Left ventricle myocardium inferior (tissue), 1 donor: ENCODE results near the gene TOR1AIP2. TPM values are rescaled to one million over a fixed set of nuclear protein-coding genes. Genes with fewer than 3 reads are reported as not detected.

Experiments used
- DNase-seq: peaks from one replicate; pipeline ENCODE4 v3.0.0-alpha.2; 2020
- H3K27ac ChIP-seq: fragments of 200-600 bp; replicated peaks from 2 replicates; pipeline ENCODE4 v1.8.0; 2021
- H3K27me3 ChIP-seq: fragments of 200-600 bp; 2 replicates; pipeline ENCODE4 v1.8.0; 2021; ENCODE audit warnings: low read depth
- H3K36me3 ChIP-seq: fragments of 200-600 bp; 2 replicates; pipeline ENCODE4 v1.8.0; 2021
- H3K4me1 ChIP-seq: fragments of 200-600 bp; 2 replicates; pipeline ENCODE4 v1.8.0; 2021
- H3K4me3 ChIP-seq: fragments of 200-600 bp; 2 replicates; pipeline ENCODE4 v1.8.0; 2021; ENCODE audit warnings: mild to moderate bottlenecking, moderate library complexity
- H3K9me3 ChIP-seq: fragments of 200-600 bp; replicated peaks from 2 replicates; pipeline ENCODE4 v1.8.0; 2021
- intact Hi-C: fragments of 100-400 bp; cut with micrococcal nuclease; formaldehyde crosslinking; loops from one replicate; pipeline ENCODE4 v1.11.0; 2022
- long read RNA-seq: library from polyadenylated mRNA; unstranded; transcript quantifications from one replicate; pipeline ENCODE4 v2.0.0, GENCODE V29; 2021
- total RNA-seq: library from RNA; stranded (reverse); fragmentation: NEBNext Ultra II Directional; extraction: Animal tissue kit (Norgen Biotek cat#: 25700); gene quantifications from one replicate; pipeline ENCODE4 v1.2.1, GENCODE V29; 2021
- TF ChIP-seq, protein P1 (sequence below): fragments of 200-600 bp; IDR thresholded peaks from 2 replicates; pipeline ENCODE4 v1.8.0; 2021; ENCODE audit warnings: antibody characterized with exemption, mild to moderate bottlenecking, borderline replicate concordance
- donor health status: DM: no; HTN: yes; CAD: no; lungs with severe emphysema.

TOR1AIP2 gene
- 48.1 TPM for total RNA-seq
- long read RNA-seq, full-length matches to known transcripts: 9 of 20 reads
- long read RNA-seq, partial matches to known transcripts: 0 of 20 reads
- long read RNA-seq, other reads (novel, unspliced or antisense): 11 of 20 reads

DNA sequence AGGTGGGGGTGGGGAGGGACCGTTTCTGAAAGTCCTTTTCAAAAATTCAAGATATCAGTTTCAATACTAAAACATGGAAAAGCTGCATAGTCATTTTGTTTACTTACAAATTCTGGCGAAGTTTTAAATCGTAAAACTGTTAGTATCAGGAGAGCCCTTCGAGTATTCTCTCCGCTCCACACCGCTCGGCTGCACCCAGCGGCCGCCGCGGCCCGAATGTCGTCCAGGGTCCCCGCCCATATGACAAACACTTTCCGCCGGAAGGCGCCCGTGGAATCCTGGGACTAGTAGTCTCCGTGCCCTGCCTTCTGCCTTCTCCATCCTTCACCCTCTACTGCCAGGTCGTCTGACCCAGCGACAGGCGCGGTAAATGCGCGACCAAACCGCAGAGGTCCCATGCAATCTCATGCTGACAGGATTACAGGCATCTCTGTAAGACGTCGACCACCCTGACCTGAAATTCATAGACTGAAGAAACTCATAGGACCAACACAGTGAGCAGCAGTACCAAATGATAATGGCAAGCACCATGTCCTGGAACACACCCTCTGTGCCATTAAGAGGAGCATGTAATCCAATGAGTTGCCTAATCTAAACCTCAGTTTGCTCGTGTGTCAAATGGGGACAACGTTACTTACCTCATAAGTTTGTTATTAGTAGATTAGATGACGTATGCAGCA lies at the start of gene TOR1AIP2:
TOR1AIP2 (minus strand) TSS at position 218 of the 680 bp plus-strand sequence. CDS start 25,138 bp downstream, outside the sequence.
- peaks cover 16% of the 10 kb centered on the region for H3K36me3 ChIP-seq
- peaks cover 71% of the 10 kb centered on the region for H3K4me1 ChIP-seq
- TF ChIP-seq, protein P1, sequence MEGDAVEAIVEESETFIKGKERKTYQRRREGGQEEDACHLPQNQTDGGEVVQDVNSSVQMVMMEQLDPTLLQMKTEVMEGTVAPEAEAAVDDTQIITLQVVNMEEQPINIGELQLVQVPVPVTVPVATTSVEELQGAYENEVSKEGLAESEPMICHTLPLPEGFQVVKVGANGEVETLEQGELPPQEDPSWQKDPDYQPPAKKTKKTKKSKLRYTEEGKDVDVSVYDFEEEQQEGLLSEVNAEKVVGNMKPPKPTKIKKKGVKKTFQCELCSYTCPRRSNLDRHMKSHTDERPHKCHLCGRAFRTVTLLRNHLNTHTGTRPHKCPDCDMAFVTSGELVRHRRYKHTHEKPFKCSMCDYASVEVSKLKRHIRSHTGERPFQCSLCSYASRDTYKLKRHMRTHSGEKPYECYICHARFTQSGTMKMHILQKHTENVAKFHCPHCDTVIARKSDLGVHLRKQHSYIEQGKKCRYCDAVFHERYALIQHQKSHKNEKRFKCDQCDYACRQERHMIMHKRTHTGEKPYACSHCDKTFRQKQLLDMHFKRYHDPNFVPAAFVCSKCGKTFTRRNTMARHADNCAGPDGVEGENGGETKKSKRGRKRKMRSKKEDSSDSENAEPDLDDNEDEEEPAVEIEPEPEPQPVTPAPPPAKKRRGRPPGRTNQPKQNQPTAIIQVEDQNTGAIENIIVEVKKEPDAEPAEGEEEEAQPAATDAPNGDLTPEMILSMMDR: peak; percentile 39
- no peaks in the 10 kb centered on the region for H3K9me3 ChIP-seq
- H3K4me3 ChIP-seq: peak within 1 kb of the TSS; percentile 77
- peak within 1 kb of the TSS; percentile 71 for H3K27ac ChIP-seq
- H3K27me3 ChIP-seq: no peaks in the 10 kb centered on the region
- DNase-seq: peak; percentile 92
- intact Hi-C loops: no loop called here

DNA sequence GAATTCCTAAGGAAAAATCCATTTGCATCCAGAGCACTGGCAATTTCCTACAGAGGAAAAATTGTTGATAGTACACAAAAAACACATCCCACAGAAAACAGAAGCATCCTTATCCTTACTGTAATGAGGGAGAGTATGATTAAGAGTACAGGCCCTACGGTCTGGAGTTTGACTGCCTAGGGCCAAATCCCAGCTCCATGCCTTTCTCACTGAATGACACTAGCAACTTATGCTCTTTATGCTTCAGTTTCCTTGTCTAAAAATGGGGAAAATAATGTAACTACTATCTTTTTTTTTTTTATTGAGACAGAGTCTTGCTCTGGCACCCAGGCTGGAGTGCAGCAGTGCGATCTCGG lies 49.2 kb upstream of the TOR1AIP2 start:
- H3K4me3 ChIP-seq: no peak overlapping the region
- no peak overlapping the region for H3K27ac ChIP-seq
- intact Hi-C loops: no loop called here
- no peaks in the 10 kb centered on the region for H3K36me3 ChIP-seq
- no peak for DNase-seq
- H3K9me3 ChIP-seq: no peaks in the 10 kb centered on the region
- TF ChIP-seq, protein P1: no peak
- no peaks in the 10 kb centered on the region for H3K27me3 ChIP-seq
- peaks cover 20% of the 10 kb centered on the region for H3K4me1 ChIP-seq

DNA sequence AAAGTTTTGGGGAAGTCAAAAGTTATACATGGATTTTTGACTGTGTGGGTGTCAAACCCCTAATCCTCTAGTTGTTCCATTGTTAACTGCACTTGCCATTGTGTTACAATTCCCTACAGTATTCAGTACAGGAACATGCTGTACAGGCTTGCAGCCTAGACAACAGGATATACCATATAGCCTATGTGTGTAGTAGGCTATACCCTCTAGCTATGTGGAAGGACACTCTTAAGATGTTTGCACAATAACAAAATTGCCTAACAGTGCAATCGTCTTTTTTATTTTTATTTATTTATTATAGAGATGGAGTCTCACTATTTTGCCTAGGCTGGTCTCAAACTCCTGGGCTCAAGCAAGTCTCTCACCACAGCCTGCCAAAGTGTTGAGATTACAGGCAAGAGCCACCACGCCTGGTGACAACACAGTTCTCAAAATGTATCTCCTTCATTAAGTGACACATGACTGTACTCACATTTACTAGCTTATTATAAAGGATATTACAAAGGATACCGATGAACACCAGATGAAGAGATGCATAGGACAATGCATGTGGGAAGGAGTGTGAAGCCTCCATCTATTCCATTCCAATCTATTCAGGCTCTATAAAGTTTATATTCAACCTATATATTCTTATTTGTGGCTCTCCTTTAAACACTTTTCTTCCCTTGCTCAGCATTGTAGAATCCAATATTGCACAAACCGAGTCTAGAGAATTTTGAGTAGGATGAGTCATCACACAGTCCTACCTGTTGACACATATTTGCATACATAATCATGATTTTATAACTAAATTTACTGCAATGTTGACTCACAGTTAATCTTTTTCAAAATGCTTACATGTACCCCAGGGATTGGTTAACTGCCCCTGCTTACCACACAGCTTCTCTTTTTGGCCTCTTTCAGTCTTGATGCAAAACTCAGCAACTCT lies 48.6 kb upstream of the TOR1AIP2 start:
- H3K27me3 ChIP-seq: no peaks in the 10 kb centered on the region
- no peaks in the 10 kb centered on the region for H3K9me3 ChIP-seq
- intact Hi-C loops: no loop called here
- no peak for DNase-seq
- peaks cover 5% of the 10 kb centered on the region for H3K36me3 ChIP-seq
- H3K4me3 ChIP-seq: no peak overlapping the region
- peaks cover 20% of the 10 kb centered on the region for H3K4me1 ChIP-seq
- no peak overlapping the region for H3K27ac ChIP-seq
- TF ChIP-seq, protein P1: no peak

DNA sequence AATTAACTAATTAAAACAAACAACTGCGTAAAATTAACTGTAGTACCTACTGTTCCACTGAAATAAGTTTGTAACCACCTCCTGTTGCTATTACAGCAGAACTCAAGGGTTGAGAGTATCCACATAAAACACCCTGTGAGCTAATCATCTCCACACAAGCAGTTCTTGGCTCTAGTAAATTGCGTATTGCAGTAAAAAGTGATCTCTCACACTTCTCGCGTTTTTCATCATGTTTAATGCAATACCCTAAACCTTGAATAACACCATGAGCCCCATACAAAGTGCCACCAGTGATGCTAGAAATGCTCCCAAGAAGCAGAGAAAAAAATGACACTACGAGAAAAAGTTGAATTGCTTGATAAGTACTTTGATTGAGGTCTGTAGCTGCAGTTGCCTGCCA lies 47.7 kb upstream of the TOR1AIP2 start:
- no peak overlapping the region for H3K4me3 ChIP-seq
- no peaks in the 10 kb centered on the region for H3K9me3 ChIP-seq
- no peaks in the 10 kb centered on the region for H3K27me3 ChIP-seq
- no peak for DNase-seq
- TF ChIP-seq, protein P1: no peak
- H3K4me1 ChIP-seq: peaks cover 13% of the 10 kb centered on the region
- intact Hi-C loops: no loop called here
- peaks cover 14% of the 10 kb centered on the region for H3K36me3 ChIP-seq
- H3K27ac ChIP-seq: no peak overlapping the region

DNA sequence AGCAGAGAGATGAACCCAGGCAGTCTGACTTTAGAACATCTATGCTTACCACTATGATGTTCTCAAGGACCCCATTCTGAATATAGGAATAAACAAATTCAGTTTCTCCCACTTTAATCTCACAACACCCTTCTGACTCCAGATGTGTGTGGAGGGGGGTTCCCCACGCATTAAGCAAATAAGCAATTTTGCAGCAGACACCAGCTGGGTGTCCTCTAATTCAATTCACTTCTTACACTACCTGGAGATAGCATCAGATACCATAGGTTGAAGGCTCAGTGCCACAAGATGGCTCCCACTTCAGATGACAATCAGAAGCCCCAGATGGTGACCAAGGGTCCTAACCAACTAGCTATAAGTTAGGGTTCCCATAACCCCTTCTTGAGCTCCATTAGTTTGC lies 46.7 kb upstream of the TOR1AIP2 start:
- no peaks in the 10 kb centered on the region for H3K9me3 ChIP-seq
- H3K4me3 ChIP-seq: no peak overlapping the region
- H3K36me3 ChIP-seq: peaks cover 23% of the 10 kb centered on the region
- H3K27ac ChIP-seq: no peak overlapping the region
- TF ChIP-seq, protein P1: no peak
- H3K27me3 ChIP-seq: no peaks in the 10 kb centered on the region
- H3K4me1 ChIP-seq: peaks cover 10% of the 10 kb centered on the region
- DNase-seq: no peak
- intact Hi-C loops: no loop called here
